K562 (cell line): Measurements from ENCODE around the gene STK26. TPM values are rescaled to one million over a fixed set of nuclear protein-coding genes. Genes with fewer than 3 reads are reported as not detected.

Source experiments
- ATAC-seq: fragments of 200-7000 bp; cut with Tn5 transposase; 3 replicates; pipeline ENCODE4 v1.9.1; 2020; ENCODE audit warnings: moderate library complexity
- BruUV-seq: library from RNA; stranded (reverse); fragments of 400-500 nt; replicated peaks from 2 replicates; lab custom pipeline; 2021; lab: Mats Ljungman, UMichigan
- CTCF ChIA-PET: fragments of 300-600 bp; formaldehyde crosslinking; extraction: SDS; loops from one replicate; lab custom pipeline; 2021; ENCODE audit warnings: low intra/inter-chr PET ratio; lab: Yijun Ruan, JAX
- POLR2A ChIA-PET: fragments of 300-600, 350-650 bp; sonication (Branson Sonifier 250); formaldehyde crosslinking; extraction: SDS; loops from one replicate; lab custom pipeline; 2021; ENCODE audit warnings: antibody characterized with exemption, inconsistent platforms; lab: Yijun Ruan, JAX
- DNase-seq, 4 experiments: peaks; one replicate each; pipeline versions ENCODE4 v3.0.0 to v3.0.0-alpha.2; 2011 to 2018; ENCODE audit warnings: low spot score in 3 of 4, mixed read lengths in 3 of 4; ENCODE audit errors: extremely low read depth in 1 of 4
- FAIRE-seq: peaks from 2 replicates; lab custom pipeline; 2011; peaks lifted over from hg19 to GRCh38; lab: Jason Lieb, UNC
- H2AFZ ChIP-seq: 2 replicates; pipeline ENCODE4 v1.6.0; 2011; ENCODE audit warnings: low read depth, low read length, control low read depth, inconsistent platforms
- H3K27ac ChIP-seq: fragments of 200-600 bp; 3 replicates; pipeline ENCODE4 v1.8.0; 2011; ENCODE audit warnings: low read depth, mild to moderate bottlenecking, control low read depth, inconsistent platforms, low read length, moderate library complexity, mixed read lengths; ENCODE audit errors: extremely low read depth
- H3K27me3 ChIP-seq, 2 experiments: fragments of 300-600 bp in 1 of 2; 2 replicates in 1 of 2; 3 replicates in 1 of 2; pipeline versions ENCODE4 v1.6.0 to v1.8.0; 2011; ENCODE audit warnings: inconsistent platforms in 2 of 2, low read length in 2 of 2, mild to moderate bottlenecking in 1 of 2, mixed read lengths in 1 of 2, moderate library complexity in 1 of 2; ENCODE audit not compliant: control insufficient read depth in 2 of 2, insufficient read depth in 2 of 2
- H3K36me3 ChIP-seq: fragments of 300-600 bp; 3 replicates; pipeline ENCODE4 v1.8.0; 2011; ENCODE audit warnings: mild to moderate bottlenecking, low read length, inconsistent platforms; ENCODE audit not compliant: control insufficient read depth, insufficient read depth
- H3K4me1 ChIP-seq, 2 experiments: fragments of 200-600 bp in 1 of 2; replicated peaks in 1 of 2; 2 replicates in 1 of 2; 3 replicates in 1 of 2; pipeline versions ENCODE4 v1.5.1 to v1.8.0; 2011; ENCODE audit warnings: inconsistent platforms in 2 of 2, low read length in 2 of 2, mild to moderate bottlenecking in 1 of 2, mixed read lengths in 1 of 2, moderate library complexity in 1 of 2; ENCODE audit not compliant: control insufficient read depth in 2 of 2, insufficient read depth in 2 of 2
- H3K4me2 ChIP-seq: 2 replicates; pipeline ENCODE4 v1.6.1; 2011; ENCODE audit warnings: low read length, control low read depth, inconsistent platforms, mixed read lengths; ENCODE audit not compliant: insufficient read depth
- H3K4me3 ChIP-seq: fragments of 200-600 bp; sonication (generic), shearing (Covaris generic); 2 replicates; pipeline ENCODE4 v1.5.1; 2016; ENCODE audit warnings: control low read depth, inconsistent platforms
- H3K79me2 ChIP-seq: fragments of 200-600 bp; 3 replicates; pipeline ENCODE4 v1.8.0; 2011; ENCODE audit warnings: low read length, inconsistent platforms; ENCODE audit not compliant: control insufficient read depth, insufficient read depth
- H3K9ac ChIP-seq, 2 experiments: 2 replicates each; pipeline versions ENCODE4 v1.6.0 to v1.6.1; 2011; ENCODE audit warnings: low read depth in 2 of 2, low read length in 2 of 2, control low read depth in 1 of 2, inconsistent platforms in 1 of 2, mild to moderate bottlenecking in 1 of 2, mixed read lengths in 1 of 2; ENCODE audit not compliant: insufficient read depth in 1 of 2
- H3K9me1 ChIP-seq: one replicate; pipeline ENCODE4 v1.6.0; 2011; ENCODE audit warnings: inconsistent platforms, mild to moderate bottlenecking, low read length, moderate library complexity; ENCODE audit not compliant: control insufficient read depth, insufficient read depth
- H3K9me3 ChIP-seq: replicated peaks from 2 replicates; pipeline ENCODE4 v1.5.1; 2011; ENCODE audit warnings: low read depth, low read length, inconsistent platforms; ENCODE audit not compliant: control insufficient read depth, insufficient read depth
- H4K20me1 ChIP-seq: replicated peaks from 2 replicates; pipeline ENCODE4 v1.6.1; 2011; ENCODE audit warnings: low read length, inconsistent platforms, mixed read lengths; ENCODE audit not compliant: control insufficient read depth, insufficient read depth
- ARID4B ChIP-seq: sonication (generic); formaldehyde crosslinking; IDR thresholded peaks from 2 replicates; pipeline ENCODE4 v1.8.0; 2022; ENCODE audit warnings: mild to moderate bottlenecking, missing genetic modification reagents
- ATF4 ChIP-seq: fragments of 450-650 bp; formaldehyde crosslinking; IDR thresholded peaks from 2 replicates; pipeline ENCODE4 v1.4.0; 2022; ENCODE audit warnings: mild to moderate bottlenecking, moderate library complexity
- NCOA6 ChIP-seq: fragments of 450-650 bp; IDR thresholded peaks from 2 replicates; pipeline ENCODE4 v1.6.1; 2017; ENCODE audit warnings: mild to moderate bottlenecking
- NFRKB ChIP-seq: fragments of 450-650 bp; IDR thresholded peaks from 2 replicates; pipeline ENCODE4 v1.6.1; 2016; ENCODE audit warnings: low read depth
- NRF1 ChIP-seq, 2 experiments: fragments of 450-650 bp; IDR thresholded peaks in 1 of 2; conservative IDR thresholded peaks in 1 of 2; 2 replicates each; pipeline ENCODE4 v1.6.1; 2014; ENCODE audit warnings: mild to moderate bottlenecking in 2 of 2
- SPI1 ChIP-seq: IDR thresholded peaks from 2 replicates; pipeline ENCODE4 v1.6.1; 2011; ENCODE audit warnings: low read depth, low read length, control low read depth, borderline replicate concordance
- SRSF1 ChIP-seq: fragments of 200-400 bp; formaldehyde crosslinking; IDR thresholded peaks from 2 replicates; pipeline ENCODE4 v1.6.1; 2017; ENCODE audit warnings: mild to moderate bottlenecking, low read depth, low read length, moderate library complexity
- ZFPM2 ChIP-seq: fragments of 250-450 bp; sonication (Bioruptor Pico); IDR thresholded peaks from 2 replicates; pipeline ENCODE4 v1.5.1; 2022; ENCODE audit warnings: mild to moderate bottlenecking
- ZNF174 ChIP-seq: fragments of 250-450 bp; sonication (Bioruptor Pico); IDR thresholded peaks from 2 replicates; pipeline ENCODE4 v1.4.0; 2020; ENCODE audit warnings: mild to moderate bottlenecking
- ZNF511 ChIP-seq: sonication (generic); formaldehyde crosslinking; IDR thresholded peaks from 2 replicates; pipeline ENCODE4 v1.8.0; 2022; ENCODE audit warnings: mild to moderate bottlenecking, missing genetic modification reagents
- WGBS: fragments of 100-300 bp; shearing (Covaris generic); methylation state at CpG from one replicate; pipeline ENCODE4 v1.1.6; 2016; ENCODE audit warnings: low coverage, mixed read lengths; ENCODE audit not compliant: insufficient coverage; ENCODE audit errors: missing lambda C conversion rate; 5-methylcytosine and 5-hydroxymethylcytosine counted together
- in situ Hi-C: fragments of 300-500 bp; cut with MboI; formaldehyde crosslinking; loops from 4 replicates; pipeline ENCODE4 v1.15.0; 2018; ENCODE audit warnings: inconsistent platforms, mixed read lengths
- intact Hi-C: fragments of 100-400 bp; cut with micrococcal nuclease; formaldehyde crosslinking; loops from 2 replicates; pipeline ENCODE4 v1.14.2; 2022
- polyA plus RNA-seq, 8 experiments: library from polyadenylated mRNA; depleted of rRNA in 4 of 8; stranded (reverse) in 5 of 8; unstranded in 3 of 8; fragments of >200 nt; fragmentation: Nextera tagmentation in 2 of 8; fragmentation: Illumina TruSeq in 1 of 8; extraction: Ambion mirVana in 2 of 8; extraction: Trizol in 1 of 8; gene quantifications; 2 replicates each; pipeline versions ENCODE4 v1.2.1 to v1.2.3, GENCODE V29; 2011 to 2014; ENCODE audit warnings: inconsistent platforms in 1 of 8, missing spikeins in 1 of 8
- total RNA-seq, 7 experiments: library from RNA; depleted of rRNA in 6 of 7; stranded (reverse); fragments of >200 nt in 6 of 7; fragmentation: Illumina TruSeq in 2 of 7; extraction: Trizol in 2 of 7; gene quantifications; 2 replicates each; pipeline versions ENCODE4 v1.2.1 to v1.2.3, GENCODE V29; 2011 to 2021; ENCODE audit warnings: low replicate concordance in 1 of 7

STK26 gene
- total and polyA plus RNA-seq, 9 of the 15 experiments (the other 6 are each of a cell fraction or from before 2014, with no cell fraction given) = 28.1 to 72.9 (median 50.1) TPM

GRCh38 chrX:132118358-132118757 is 95.3 kb downstream of the STK26 start:
- Histone ChIP-seq H3K36me3 (no peaks in the 10 kb centered on the region), H3K4me2 (no peak overlapping the region), H3K79me2 (no peaks in the 10 kb centered on the region), H4K20me1 (no peaks in the 10 kb centered on the region), H3K4me1 (no peaks in the 10 kb centered on the region; a peak in 1 of 5 replicates), H2AFZ (no peak overlapping the region), H3K27ac (no peak overlapping the region), H3K9me3 (no peaks in the 10 kb centered on the region), H3K4me3 (no peak overlapping the region), H3K9ac (no peak overlapping the region), H3K9me1 (no peaks in the 10 kb centered on the region), H3K27me3 (no peaks in the 10 kb centered on the region)
- ATAC-seq (peak; percentile 90), DNase-seq (peak; percentile 8 to 14 (median 9)), FAIRE-seq (no peak)
- TF ChIP-seq SRSF1 (no peak), ZFPM2 (CRISPR knock-in tag) (no peak), NRF1 (conservative IDR thresholded peaks at IDR 0.05 in 1 of 2, IDR thresholded peaks at IDR 0.05 in 1 of 2) (peak; percentile 63 to 70)
- BruUV-seq = no TSS peak
- WGBS = 74% methylated on average over 4 of the region's 4 CpGs
- intact Hi-C loops = no loop called here
- ChIA-PET POLR2A (interaction anchor here (0.6 to 2.0 kb wide), 2 partner anchors 12 to 48 kb away, joined by 3 to 7 read pairs; no protein-coding TSS in a partner anchor), CTCF (no interaction called here)
- in situ Hi-C loops = no loop called here

GRCh38 chrX:132119283-132119682 is 96.2 kb downstream of the STK26 start:
- in situ Hi-C loops = no loop called here
- DNase-seq (no peak), ATAC-seq (no peak), FAIRE-seq (no peak)
- Histone ChIP-seq H3K9me3 (no peaks in the 10 kb centered on the region), H3K4me1 (no peaks in the 10 kb centered on the region; a peak in 1 of 5 replicates), H3K36me3 (no peaks in the 10 kb centered on the region), H3K27ac (no peak overlapping the region), H3K4me2 (no peak overlapping the region), H4K20me1 (no peaks in the 10 kb centered on the region), H3K9ac (no peak overlapping the region), H3K27me3 (no peaks in the 10 kb centered on the region), H3K79me2 (no peaks in the 10 kb centered on the region), H2AFZ (peak overlapping the region; percentile 26; the same call in 1 of the 2 replicates), H3K4me3 (no peak overlapping the region), H3K9me1 (no peaks in the 10 kb centered on the region)
- CTCF ChIA-PET = no interaction called here
- intact Hi-C loops = no loop called here
- 27% methylated on average over 3 of the region's 3 CpGs for WGBS
- POLR2A ChIA-PET = interaction anchor here (2.0 kb wide), 1 partner anchor 11 kb away, joined by 7 read pairs; no protein-coding TSS in a partner anchor
- TF ChIP-seq SPI1 (no peak), NFRKB (no peak), ZNF511 (CRISPR knock-in tag) (no peak), NCOA6 (no peak), ZNF174 (CRISPR knock-in tag) (no peak), ATF4 (CRISPR knock-in tag) (no peak), ARID4B (CRISPR knock-in tag) (no peak)
- BruUV-seq = no TSS peak
